GM12878 (cell line): ENCODE results near the gene SEMA3A. TPM values are rescaled to one million over a fixed set of nuclear protein-coding genes. Genes with fewer than 3 reads are reported as not detected.

Source experiments
- ATAC-seq: fragments of 200-7000 bp; cut with Tn5 transposase; 3 replicates; pipeline ENCODE4 v1.9.1; 2020; ENCODE audit warnings: mild to moderate bottlenecking, moderate library complexity
- BruUV-seq: library from RNA; stranded (reverse); fragments of 400-500 nt; replicated peaks from 2 replicates; lab custom pipeline; 2021; lab: Mats Ljungman, UMichigan
- CTCF ChIA-PET: fragments of 300-600 bp; sonication (Branson Sonifier 250); formaldehyde crosslinking; extraction: SDS; loops from one replicate; lab custom pipeline; 2021; ENCODE audit warnings: inconsistent platforms; lab: Yijun Ruan, JAX
- POLR2A ChIA-PET: fragments of 350-600 bp; formaldehyde crosslinking; extraction: SDS; loops from one replicate; lab custom pipeline; 2021; ENCODE audit warnings: inconsistent platforms; lab: Charles Lee
- RAD21 ChIA-PET: fragments of 300-600 bp; sonication (Branson Sonifier 250); formaldehyde crosslinking; loops from one replicate; lab custom pipeline; 2023; ENCODE audit warnings: antibody characterized with exemption; ENCODE audit not compliant: unreplicated experiment; lab: Charles Lee
- SMC1A ChIA-PET: fragments of 300-600 bp; sonication (Branson Sonifier 250); formaldehyde crosslinking; loops from one replicate; lab custom pipeline; 2023; ENCODE audit not compliant: unreplicated experiment, uncharacterized antibody; lab: Charles Lee
- DNase-seq: peaks from one replicate; pipeline ENCODE4 v3.0.0-alpha.2; 2011; ENCODE audit warnings: low read depth, low spot score
- FAIRE-seq: peaks from 3 replicates; lab custom pipeline; 2011; peaks lifted over from hg19 to GRCh38; lab: Jason Lieb, UNC
- H2AFZ ChIP-seq: 2 replicates; pipeline ENCODE4 v1.6.0; 2011; ENCODE audit warnings: low read depth, low read length, control low read depth; ENCODE audit not compliant: control insufficient read depth
- H3K27ac ChIP-seq: 2 replicates; pipeline ENCODE4 v1.5.1; 2011; ENCODE audit warnings: control low read depth; ENCODE audit not compliant: control insufficient read depth, insufficient read depth
- H3K27me3 ChIP-seq, 2 experiments: replicated peaks in 1 of 2; 2 replicates each; pipeline versions ENCODE4 v1.6.0 to v1.6.1; 2011; ENCODE audit warnings: low read length in 1 of 2; ENCODE audit not compliant: control insufficient read depth in 2 of 2, insufficient read depth in 2 of 2
- H3K36me3 ChIP-seq, 2 experiments: 2 replicates each; pipeline ENCODE4 v1.5.1; 2011; ENCODE audit warnings: low read length in 1 of 2; ENCODE audit not compliant: control insufficient read depth in 2 of 2, insufficient read depth in 2 of 2
- H3K4me1 ChIP-seq: 2 replicates; pipeline ENCODE4 v1.6.1; 2011; ENCODE audit warnings: mild to moderate bottlenecking, low read length, moderate library complexity, mixed read lengths; ENCODE audit not compliant: control insufficient read depth, insufficient read depth
- H3K4me2 ChIP-seq: 2 replicates; pipeline ENCODE4 v1.6.0; 2011; ENCODE audit warnings: control low read depth; ENCODE audit not compliant: control insufficient read depth, insufficient read depth
- H3K4me3 ChIP-seq: fragments of 200-600 bp; sonication (generic); 2 replicates; pipeline ENCODE4 v1.5.1; 2016
- H3K79me2 ChIP-seq: 2 replicates; pipeline ENCODE4 v1.6.0; 2011; ENCODE audit warnings: low read length; ENCODE audit not compliant: control insufficient read depth, insufficient read depth
- H3K9ac ChIP-seq: 2 replicates; pipeline ENCODE4 v1.8.0; 2011; ENCODE audit warnings: low read length, control low read depth, mixed read lengths; ENCODE audit not compliant: control insufficient read depth, insufficient read depth
- H3K9me3 ChIP-seq: replicated peaks from 3 replicates; pipeline ENCODE4 v1.5.1; 2011; ENCODE audit warnings: mild to moderate bottlenecking, low read length; ENCODE audit not compliant: control insufficient read depth, insufficient read depth
- H4K20me1 ChIP-seq: 2 replicates; pipeline ENCODE4 v1.6.0; 2011; ENCODE audit not compliant: control insufficient read depth, insufficient read depth
- CTCF ChIP-seq, 3 experiments: IDR thresholded peaks in 2 of 3; conservative IDR thresholded peaks in 1 of 3; 2 replicates each; pipeline ENCODE4 v1.5.1; 2011; ENCODE audit warnings: low read depth in 3 of 3, low read length in 3 of 3, mild to moderate bottlenecking in 3 of 3, control low read depth in 2 of 3, moderate library complexity in 2 of 3, inconsistent platforms in 1 of 3, mixed read lengths in 1 of 3; ENCODE audit not compliant: control insufficient read depth in 2 of 3, insufficient read depth in 1 of 3; ENCODE audit errors: extremely low read depth in 1 of 3
- FOS ChIP-seq: IDR thresholded peaks from 3 replicates; pipeline ENCODE4 v1.6.1; 2011; ENCODE audit warnings: borderline replicate concordance; ENCODE audit not compliant: insufficient read length; ENCODE audit errors: extremely low read depth
- POLR2A ChIP-seq: IDR thresholded peaks from 2 replicates; pipeline ENCODE4 v1.6.1; 2011; ENCODE audit warnings: low read depth, mild to moderate bottlenecking, low read length
- SIX5 ChIP-seq: IDR thresholded peaks from 2 replicates; pipeline ENCODE4 v1.6.1; 2011; ENCODE audit warnings: mild to moderate bottlenecking, low read depth, low read length, moderate library complexity; ENCODE audit not compliant: severe bottlenecking
- ZNF274 ChIP-seq: IDR thresholded peaks from one replicate; pipeline ENCODE4 v1.8.0; 2011; ENCODE audit not compliant: insufficient read length, insufficient read depth
- WGBS: methylation state at CpG from one replicate; pipeline ENCODE4 v1.1.6; 2016; ENCODE audit warnings: low lambda C conversion rate; ENCODE audit not compliant: insufficient replicate concordance, insufficient coverage; ENCODE audit errors: missing lambda C conversion rate; 5-methylcytosine and 5-hydroxymethylcytosine counted together
- in situ Hi-C: fragments of 300-500 bp; cut with MboI; formaldehyde crosslinking; loops from 9 replicates; pipeline ENCODE4 v1.14.3; 2018; ENCODE audit warnings: mixed read lengths
- intact Hi-C: fragments of 100-400 bp; cut with micrococcal nuclease; formaldehyde crosslinking; loops from one replicate; pipeline ENCODE4 v1.14.2; 2022; ENCODE audit not compliant: unreplicated experiment
- polyA plus RNA-seq, 11 experiments: library from polyadenylated mRNA; depleted of rRNA in 4 of 11; unstranded in 6 of 11; stranded (reverse) in 5 of 11; fragments of >200 nt; fragmentation: Nextera tagmentation in 4 of 11; fragmentation: Illumina TruSeq in 1 of 11; extraction: Ambion mirVana in 4 of 11; extraction: Trizol in 1 of 11; gene quantifications; 1 replicate in 1 of 11; 2 replicates in 10 of 11; pipeline versions ENCODE4 v1.2.1 to v1.2.3, GENCODE V29; 2011 to 2016; ENCODE audit warnings: inconsistent platforms in 2 of 11, missing spikeins in 2 of 11, low read depth in 1 of 11
- total RNA-seq, 4 experiments: library from RNA; depleted of rRNA in 3 of 4; stranded (reverse); fragments of >200 nt in 3 of 4; fragmentation: Illumina TruSeq in 1 of 4; extraction: Trizol in 1 of 4; gene quantifications; 2 replicates each; pipeline versions ENCODE4 v1.2.1 to v1.2.3, GENCODE V29; 2013 to 2021
- TF ChIP-seq, protein P1 (sequence below): fragments of 150-350 bp; IDR thresholded peaks from 2 replicates; pipeline ENCODE4 v1.6.1; 2016; ENCODE audit warnings: low read depth, low read length

Gene SEMA3A
- total and polyA plus RNA-seq, 10 of the 15 experiments (the other 5 are each of a cell fraction or from before 2014, with no cell fraction given): 0.01 to 3.3 (median 0.24) TPM

GRCh38 chr7:83934118-83934734 is 260.4 kb downstream of the SEMA3A start:
- H3K27me3 ChIP-seq: no peaks in the 10 kb centered on the region; a peak in 1 of 4 replicates
- H4K20me1 ChIP-seq: no peaks in the 10 kb centered on the region
- no peak for ATAC-seq
- no peaks in the 10 kb centered on the region for H3K79me2 ChIP-seq
- no peak overlapping the region for H3K4me2 ChIP-seq
- intact Hi-C loops (loop anchor here (5.0 kb wide), 1 partner anchor 137 kb away; no protein-coding TSS in a partner anchor), in situ Hi-C loops (no loop called here)
- CTCF ChIA-PET: interaction anchor here (0.7 to 11.9 kb wide), 17 partner anchors 7 to 1096 kb away, joined by 3 to 186 read pairs (median 5); no protein-coding TSS in a partner anchor
- no peak for DNase-seq
- H3K4me1 ChIP-seq: no peaks in the 10 kb centered on the region
- H3K9ac ChIP-seq: no peak overlapping the region
- 5% methylated on average over 1 of the region's 1 CpG for WGBS
- POLR2A ChIA-PET: interaction anchor here (0.5 kb wide), 1 partner anchor 542 kb away, joined by 4 read pairs; no protein-coding TSS in a partner anchor
- no peak for FAIRE-seq
- no peaks in the 10 kb centered on the region for H3K9me3 ChIP-seq
- H3K36me3 ChIP-seq: no peaks in the 10 kb centered on the region
- RAD21 ChIA-PET: interaction anchor here (0.6 to 10.0 kb wide), 5 partner anchors 26 to 1102 kb away, joined by 3 to 79 read pairs (median 3); no protein-coding TSS in a partner anchor
- no peak overlapping the region for H2AFZ ChIP-seq
- no peak for TF ChIP-seq FOS
- TF ChIP-seq, protein P1, sequence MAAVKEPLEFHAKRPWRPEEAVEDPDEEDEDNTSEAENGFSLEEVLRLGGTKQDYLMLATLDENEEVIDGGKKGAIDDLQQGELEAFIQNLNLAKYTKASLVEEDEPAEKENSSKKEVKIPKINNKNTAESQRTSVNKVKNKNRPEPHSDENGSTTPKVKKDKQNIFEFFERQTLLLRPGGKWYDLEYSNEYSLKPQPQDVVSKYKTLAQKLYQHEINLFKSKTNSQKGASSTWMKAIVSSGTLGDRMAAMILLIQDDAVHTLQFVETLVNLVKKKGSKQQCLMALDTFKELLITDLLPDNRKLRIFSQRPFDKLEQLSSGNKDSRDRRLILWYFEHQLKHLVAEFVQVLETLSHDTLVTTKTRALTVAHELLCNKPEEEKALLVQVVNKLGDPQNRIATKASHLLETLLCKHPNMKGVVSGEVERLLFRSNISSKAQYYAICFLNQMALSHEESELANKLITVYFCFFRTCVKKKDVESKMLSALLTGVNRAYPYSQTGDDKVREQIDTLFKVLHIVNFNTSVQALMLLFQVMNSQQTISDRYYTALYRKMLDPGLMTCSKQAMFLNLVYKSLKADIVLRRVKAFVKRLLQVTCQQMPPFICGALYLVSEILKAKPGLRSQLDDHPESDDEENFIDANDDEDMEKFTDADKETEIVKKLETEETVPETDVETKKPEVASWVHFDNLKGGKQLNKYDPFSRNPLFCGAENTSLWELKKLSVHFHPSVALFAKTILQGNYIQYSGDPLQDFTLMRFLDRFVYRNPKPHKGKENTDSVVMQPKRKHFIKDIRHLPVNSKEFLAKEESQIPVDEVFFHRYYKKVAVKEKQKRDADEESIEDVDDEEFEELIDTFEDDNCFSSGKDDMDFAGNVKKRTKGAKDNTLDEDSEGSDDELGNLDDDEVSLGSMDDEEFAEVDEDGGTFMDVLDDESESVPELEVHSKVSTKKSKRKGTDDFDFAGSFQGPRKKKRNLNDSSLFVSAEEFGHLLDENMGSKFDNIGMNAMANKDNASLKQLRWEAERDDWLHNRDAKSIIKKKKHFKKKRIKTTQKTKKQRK: no peak
- TF ChIP-seq POLR2A: no peak
- TF ChIP-seq CTCF (IDR thresholded peaks at IDR 0.05 in 2 of 3, conservative IDR thresholded peaks at IDR 0.05 in 1 of 3; ENCODE audit: control insufficient read depth in 2 of 3, extremely low read depth in 1 of 3, insufficient read depth in 1 of 3, low read depth in 3 of 3, low read length in 3 of 3): peak in 1 of 3 experiments; percentile 13; a peak in 1 of 6 replicates
- TF ChIP-seq ZNF274: no peak
- no peak for TF ChIP-seq SIX5
- no peak overlapping the region for H3K27ac ChIP-seq
- H3K4me3 ChIP-seq: no peak overlapping the region
- no TSS peak for BruUV-seq
- SMC1A ChIA-PET: interaction anchor here (0.8 to 9.3 kb wide), 6 partner anchors 10 to 1090 kb away, joined by 3 to 116 read pairs (median 15); no protein-coding TSS in a partner anchor
